Activated CD4-positive, alpha-beta T cell treated with anti-CD3 and anti-CD28 coated beads, Interleukin-2, amount 50 U/mL, for 16 hours (primary cell): ENCODE data around the gene PDE4D.
A peak's percentile ranks its signal among the peaks of the same experiment; 100 is the strongest.
"Not testable (repeated sequence)": the region's sequence is repeated elsewhere in the genome, so short reads cannot be mapped to it uniquely, and the experiment has no call there.

Experiments used
- DNase-seq: peaks from one replicate; pipeline ENCODE4 v3.0.0-alpha.2; 2020

PDE4D gene

GRCh38 chr5:59496524-59497134 is 396.9 kb downstream of the PDE4D start:
- DNase-seq = peak; percentile 14

DNA sequence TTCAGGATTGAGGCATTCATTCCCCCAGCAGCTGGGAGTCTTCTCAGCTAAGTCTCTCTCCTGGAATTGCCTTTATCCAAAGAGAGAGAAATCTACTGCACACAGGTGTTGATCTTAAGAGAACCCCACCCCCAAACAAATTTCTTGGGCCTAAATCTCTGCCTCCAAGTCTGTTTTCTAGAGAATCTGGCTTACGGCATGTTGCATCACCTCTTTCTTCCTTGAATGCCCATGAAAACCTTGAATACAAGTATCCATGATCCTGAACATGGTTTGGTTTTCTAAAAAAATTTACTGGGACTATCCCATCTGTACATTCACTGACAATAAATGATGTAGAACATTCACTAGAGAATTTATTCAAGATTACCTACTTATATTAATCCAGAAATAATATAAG is 401.6 kb downstream of the PDE4D start:
- no peak for DNase-seq

DNA sequence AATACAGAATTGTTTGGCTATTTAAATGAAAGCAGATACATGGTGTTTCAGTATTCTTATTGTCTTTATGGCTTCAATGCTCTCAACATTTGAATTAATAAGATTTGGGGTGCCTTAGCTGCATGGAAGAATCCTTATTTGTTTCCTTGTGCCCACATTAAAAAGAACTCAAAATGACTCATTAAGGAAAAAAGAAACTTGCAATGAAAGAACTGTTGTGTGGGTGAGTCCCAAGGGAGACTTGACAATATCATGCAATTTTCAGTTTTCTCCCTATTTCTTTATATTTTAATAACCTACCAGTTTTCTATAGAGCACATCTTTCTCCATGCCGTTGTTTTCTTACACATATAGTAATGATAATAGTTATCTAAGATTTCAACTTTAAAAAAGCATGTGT is 404.0 kb downstream of the PDE4D start:
- no peak for DNase-seq

- no peak for DNase-seq
Measured at GRCh38 chr5:59487772-59488729, 405.5 kb downstream of the PDE4D start.

DNA sequence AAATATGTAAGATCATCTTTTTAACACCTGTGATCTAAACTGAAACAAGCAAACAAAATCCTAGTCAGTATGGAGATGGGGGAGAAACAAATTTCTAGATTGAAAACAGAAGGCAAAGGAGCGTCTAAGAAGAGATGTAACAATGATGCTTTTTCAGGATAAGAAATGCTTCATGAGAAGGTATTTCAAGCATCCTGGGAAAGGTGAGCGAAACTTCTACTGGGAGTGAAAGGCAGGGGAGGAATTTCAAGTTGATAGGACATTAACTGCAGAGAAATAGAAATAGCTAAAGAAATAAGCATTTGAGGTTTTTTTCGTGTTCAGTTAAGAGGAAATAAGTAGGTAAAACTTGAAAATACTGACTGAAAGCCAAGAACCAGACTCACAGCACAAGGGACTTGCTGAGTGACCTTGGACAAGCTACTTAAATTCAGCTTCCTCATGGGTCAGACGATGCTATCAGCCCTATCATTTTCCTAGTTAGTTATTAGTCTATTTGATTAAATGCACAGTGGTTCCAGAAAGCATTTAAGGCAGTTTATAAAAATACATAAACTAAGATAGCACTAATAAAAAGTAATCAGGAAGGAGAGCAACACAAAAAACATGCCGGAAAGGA is 406.3 kb downstream of the PDE4D start:
- DNase-seq = no peak

GRCh38 chr5:59486508-59486907 is 407.0 kb downstream of the PDE4D start:
- no peak for DNase-seq

GRCh38 chr5:59485629-59486439 is 407.7 kb downstream of the PDE4D start:
- no peak for DNase-seq

DNA sequence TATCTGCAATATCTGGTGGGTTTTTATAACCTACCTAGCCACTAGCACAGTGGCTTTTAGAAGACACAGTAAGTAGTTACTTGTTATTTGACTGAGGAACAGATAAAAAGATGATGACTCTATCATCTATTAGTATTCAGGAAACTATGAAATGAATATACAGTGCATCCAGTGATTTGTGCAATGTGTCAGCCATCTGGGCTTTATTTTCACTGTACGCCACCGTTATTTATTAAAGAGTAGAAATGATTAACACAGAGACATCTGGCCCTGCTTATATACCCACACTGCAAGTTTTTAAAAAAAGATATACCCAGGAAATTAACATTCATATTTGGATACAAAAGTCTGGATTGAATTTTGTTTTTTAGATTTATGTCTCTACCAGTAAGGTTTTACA is 408.4 kb downstream of the PDE4D start:
- DNase-seq = no peak

- DNase-seq = peak; percentile 27
Measured at GRCh38 chr5:59484618-59485017, 408.9 kb downstream of the PDE4D start.

DNA sequence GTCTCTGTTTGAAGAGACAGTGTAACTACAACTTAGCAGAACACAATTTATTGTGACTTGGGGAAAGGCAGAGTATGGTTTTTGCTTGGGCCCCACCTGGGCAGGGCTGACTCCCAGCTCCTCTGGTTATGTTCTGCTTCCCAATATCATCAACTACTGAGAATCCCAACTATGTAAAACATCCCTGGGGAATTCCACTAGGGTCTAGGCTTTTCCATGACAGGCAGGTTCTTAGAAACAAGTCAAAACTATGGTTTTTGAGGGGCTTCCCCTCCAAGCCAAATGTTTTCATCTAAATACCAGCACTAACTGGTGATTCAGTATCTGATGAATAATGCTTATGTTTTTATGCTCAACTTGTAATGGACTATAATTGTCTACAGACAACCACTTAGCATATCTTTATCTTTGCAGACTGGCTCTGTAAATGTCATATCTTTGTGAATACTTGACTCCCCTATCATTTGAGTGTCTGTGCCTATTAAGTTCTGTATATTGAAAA is 409.5 kb downstream of the PDE4D start:
- peak; percentile 5 for DNase-seq

GRCh38 chr5:59479086-59479485 is 414.4 kb downstream of the PDE4D start:
- DNase-seq = no peak

DNA sequence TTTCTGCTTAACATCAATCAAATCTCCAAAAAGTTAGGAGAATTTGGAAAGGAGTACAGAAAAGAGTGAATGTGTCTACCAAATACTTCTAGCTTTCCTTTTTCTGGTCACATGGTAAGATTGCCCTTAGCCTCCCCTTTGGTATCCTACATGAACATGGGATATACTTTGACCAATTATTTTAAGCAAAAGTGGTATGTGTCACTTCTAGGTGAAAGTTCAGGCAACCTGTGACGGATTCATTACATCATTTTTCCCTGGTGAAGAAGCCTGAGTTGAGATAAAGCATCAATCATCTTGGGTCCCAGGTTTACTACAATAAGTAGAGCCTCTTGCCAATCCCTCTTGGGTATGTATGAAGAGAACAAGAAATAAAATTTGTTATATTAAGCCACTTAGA is 419.2 kb downstream of the PDE4D start:
- DNase-seq = no peak

DNA sequence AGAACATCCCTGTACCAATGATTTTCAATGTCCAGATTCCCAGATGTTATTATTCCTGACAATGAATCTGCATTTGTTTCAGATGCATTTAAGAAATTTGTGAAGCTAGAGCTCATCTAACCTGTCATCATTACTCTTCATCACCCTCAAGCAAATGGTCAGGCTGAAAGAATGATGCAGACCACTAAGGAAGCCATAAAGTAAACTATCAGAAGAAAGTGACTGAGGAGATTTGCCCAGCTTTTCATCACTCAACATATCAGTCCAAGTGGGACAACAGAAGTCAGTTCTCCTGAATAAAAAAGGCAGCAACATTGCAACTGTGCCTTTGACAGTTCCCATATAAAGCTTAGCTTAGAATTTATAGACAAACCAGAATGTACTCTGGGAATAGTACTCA is 419.9 kb downstream of the PDE4D start:
- no peak for DNase-seq

DNA sequence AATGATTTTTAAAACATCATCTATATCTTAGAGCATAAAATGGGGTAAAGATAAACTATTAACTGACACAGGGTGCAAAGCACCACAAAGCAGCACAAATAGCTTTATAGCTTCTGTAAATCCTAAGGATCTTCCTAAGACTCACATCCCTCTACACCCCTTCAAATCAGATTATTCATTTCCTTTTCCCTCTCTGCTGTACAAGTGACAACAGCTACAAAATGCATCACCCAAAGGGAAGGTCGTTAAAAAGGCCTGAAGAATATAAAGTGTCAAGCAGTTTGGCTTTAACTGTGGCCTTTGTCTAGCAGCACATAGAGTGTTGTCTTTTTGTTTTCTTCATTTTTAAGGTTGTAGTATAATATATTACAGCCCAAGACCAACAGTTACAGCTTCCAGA is 422.1 kb downstream of the PDE4D start:
- no peak for DNase-seq

GRCh38 chr5:59467969-59468368 is 425.6 kb downstream of the PDE4D start:
- no peak for DNase-seq

- no peak for DNase-seq
Measured at GRCh38 chr5:59466271-59466670, 427.3 kb downstream of the PDE4D start.

DNA sequence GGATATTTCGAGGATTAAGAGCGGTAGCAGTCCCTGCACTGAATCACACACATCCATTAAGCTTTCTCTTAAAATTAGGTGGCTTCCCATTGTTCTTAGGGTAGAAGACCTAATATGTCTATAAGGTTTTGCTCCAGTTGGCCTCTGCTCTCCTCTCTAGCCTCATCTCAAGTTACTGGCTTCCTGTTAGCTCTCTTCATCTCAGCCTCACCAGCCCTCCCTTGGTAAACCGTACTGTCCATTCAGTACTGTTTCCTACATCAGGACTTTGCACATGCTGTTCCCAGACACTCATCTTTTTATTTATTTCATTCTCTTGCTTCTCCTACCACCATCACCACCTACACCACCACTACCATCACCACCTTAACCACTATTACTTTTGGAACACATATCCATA is 428.6 kb downstream of the PDE4D start:
- DNase-seq = no peak

DNA sequence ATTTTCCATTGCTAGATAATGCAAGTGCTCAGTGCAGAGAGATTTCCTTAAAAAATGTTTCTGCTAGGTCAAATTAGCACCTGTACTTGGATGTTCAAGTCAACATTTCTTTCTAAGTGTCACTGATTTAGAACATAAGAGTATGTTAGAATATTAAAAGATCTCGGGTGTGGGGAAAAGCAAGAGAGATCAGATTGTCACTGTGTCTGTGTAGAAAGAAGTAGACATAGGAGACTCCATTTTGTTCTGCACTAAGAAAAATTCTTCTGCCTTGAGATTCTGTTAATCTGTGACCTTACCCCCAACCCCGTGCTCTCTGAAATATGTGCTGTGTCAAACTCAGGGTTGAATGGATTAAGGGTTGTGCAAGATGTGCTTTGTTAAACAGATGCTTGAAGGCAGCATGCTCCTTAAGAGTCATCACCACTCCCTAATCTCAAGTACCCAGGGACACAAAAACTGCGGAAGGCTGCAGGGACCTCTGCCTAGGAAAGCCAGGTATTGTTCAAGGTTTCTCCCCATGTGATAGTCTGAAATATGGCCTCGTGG is 429.8 kb downstream of the PDE4D start:
- DNase-seq = not testable (repeated sequence)

DNA sequence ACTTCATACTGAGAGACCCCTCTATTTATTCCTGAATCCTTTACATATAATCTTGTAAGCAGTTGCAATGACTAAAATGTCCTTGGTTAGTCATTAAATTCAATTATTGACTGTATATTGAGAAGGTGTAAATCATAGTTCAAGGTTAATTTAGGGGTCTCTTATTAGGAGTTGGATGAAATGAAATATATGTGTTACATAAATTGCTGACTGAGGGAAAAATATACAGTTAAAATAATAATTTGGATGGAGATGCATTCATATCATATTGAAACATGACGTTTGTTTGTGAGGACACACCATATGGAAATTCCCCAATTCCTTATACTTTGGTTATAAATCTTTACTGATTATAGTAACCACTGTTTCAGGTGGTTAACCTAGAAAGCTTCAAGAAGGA is 430.6 kb downstream of the PDE4D start:
- no peak for DNase-seq

DNA sequence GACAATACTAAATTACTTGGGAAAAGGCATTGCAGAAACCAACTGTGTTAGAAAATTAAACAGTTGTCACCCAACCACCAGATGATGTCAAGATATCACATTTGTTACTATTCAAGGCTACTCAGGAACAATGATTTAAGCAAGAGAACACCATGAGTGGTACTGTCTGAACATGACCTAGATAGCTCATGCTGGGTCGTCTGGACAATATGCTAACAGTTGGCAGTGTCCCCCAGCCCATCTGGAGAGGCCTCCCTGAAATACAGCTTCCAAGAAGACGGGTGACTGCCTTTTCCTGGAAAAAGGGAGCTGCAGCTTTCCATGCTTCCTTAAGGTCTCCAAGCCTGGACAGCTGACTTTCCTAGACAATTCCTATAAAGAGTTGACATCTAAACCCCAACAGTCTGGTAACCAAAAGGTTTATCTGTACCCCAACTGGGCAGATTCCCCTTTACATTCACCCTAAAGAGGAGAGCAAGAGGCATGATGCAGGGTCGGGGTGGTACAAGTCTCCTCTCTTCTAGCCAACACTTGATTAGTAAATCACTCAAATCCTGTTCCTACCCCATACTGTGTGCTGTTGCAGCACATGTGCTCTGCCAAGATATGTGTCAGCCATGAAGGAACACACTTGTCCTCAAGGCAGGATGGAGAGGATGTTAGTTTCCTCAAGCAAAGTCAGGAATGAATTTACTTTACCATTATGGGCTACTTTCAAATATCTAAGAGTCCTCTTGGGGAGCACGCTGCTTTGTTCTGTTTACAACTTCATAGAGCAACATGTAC is 433.0 kb downstream of the PDE4D start:
- DNase-seq = no peak

GRCh38 chr5:59458966-59459729 is 434.4 kb downstream of the PDE4D start:
- no peak for DNase-seq
